GM23338 (cell line): Measurements from ENCODE around the gene RYR3. TPM values are rescaled to one million over a fixed set of nuclear protein-coding genes. Genes with fewer than 3 reads are reported as not detected.

Source experiments
- CTCF ChIP-seq, 2 experiments: fragments of 200-600 bp in 1 of 2; sonication (generic) in 1 of 2; conservative IDR thresholded peaks; 2 replicates each; pipeline versions ENCODE4 v1.5.1 to v1.6.1; 2016 to 2017; ENCODE audit warnings: antibody characterized with exemption in 2 of 2, low read depth in 2 of 2, mild to moderate bottlenecking in 2 of 2, moderate library complexity in 1 of 2
- ETS1 ChIP-seq: IDR thresholded peaks from 2 replicates; pipeline ENCODE4 v1.6.1; 2016; ENCODE audit warnings: antibody characterized with exemption
- EZH2 ChIP-seq: fragments of 200-600 bp; sonication (generic); IDR thresholded peaks from one replicate; pipeline ENCODE4 v1.8.0; 2017; ENCODE audit warnings: antibody characterized with exemption, mild to moderate bottlenecking, low read depth; ENCODE audit not compliant: unreplicated experiment
- EZH2phosphoT487 ChIP-seq: fragments of 200-600 bp; sonication (generic); IDR thresholded peaks from one replicate; pipeline ENCODE4 v1.8.1; 2018; ENCODE audit warnings: antibody characterized with exemption; ENCODE audit not compliant: unreplicated experiment
- POLR2AphosphoS5 ChIP-seq: IDR thresholded peaks from 2 replicates; pipeline ENCODE4 v1.6.1; 2016; ENCODE audit warnings: antibody characterized with exemption, low read depth
- STAT1 ChIP-seq: IDR thresholded peaks from one replicate; pipeline ENCODE4 v1.6.1; 2016; ENCODE audit warnings: antibody characterized with exemption; ENCODE audit not compliant: unreplicated experiment
- ZNF331 ChIP-seq: fragments of 250-450 bp; sonication (Bioruptor Pico); IDR thresholded peaks from 2 replicates; pipeline ENCODE4 v1.5.0; 2020; ENCODE audit warnings: low read depth, mild to moderate bottlenecking, moderate library complexity
- ZNF462 ChIP-seq: fragments of 250-450 bp; sonication (Bioruptor Pico); IDR thresholded peaks from 2 replicates; pipeline ENCODE4 v1.5.0; 2020; ENCODE audit warnings: mild to moderate bottlenecking, moderate library complexity
- polyA plus RNA-seq: library from polyadenylated mRNA; unstranded; fragments of >200 nt; fragmentation: Nextera tagmentation; extraction: Ambion mirVana; gene quantifications from 2 replicates; pipeline ENCODE4 v1.2.1, GENCODE V29; 2016
- total RNA-seq: library from RNA; depleted of rRNA; stranded (reverse); fragments of >200 nt; shearing (Covaris generic); gene quantifications from 2 replicates; pipeline ENCODE4 v1.2.3, GENCODE V29; 2014

Gene RYR3
- total and polyA plus RNA-seq, 2 experiments from 2014 or later, result 1.1 to 1.2 TPM

- TF ChIP-seq ZNF462 (CRISPR knock-in tag), result no peak
- TF ChIP-seq CTCF (conservative IDR thresholded peaks at IDR 0.05; ENCODE audit: low read depth in 2 of 2), result no peak
- no peak for TF ChIP-seq ETS1
- no peak for TF ChIP-seq ZNF331
- TF ChIP-seq EZH2phosphoT487, result no peak
- no peak for TF ChIP-seq STAT1
- TF ChIP-seq EZH2, result no peak
- no peak for TF ChIP-seq POLR2AphosphoS5
These were observed 165.3 kb downstream of the RYR3 start (continued) for GRCh38 chr15:33476076-33476475.
